Measurements from ENCODE around the gene MKS1. TPM values are rescaled to one million over a fixed set of nuclear protein-coding genes. Genes with fewer than 3 reads are reported as not detected.

MKS1 gene
- total RNA-seq, 2 donors from 2014 or later: 14.1 to 28.7 TPM

DNA sequence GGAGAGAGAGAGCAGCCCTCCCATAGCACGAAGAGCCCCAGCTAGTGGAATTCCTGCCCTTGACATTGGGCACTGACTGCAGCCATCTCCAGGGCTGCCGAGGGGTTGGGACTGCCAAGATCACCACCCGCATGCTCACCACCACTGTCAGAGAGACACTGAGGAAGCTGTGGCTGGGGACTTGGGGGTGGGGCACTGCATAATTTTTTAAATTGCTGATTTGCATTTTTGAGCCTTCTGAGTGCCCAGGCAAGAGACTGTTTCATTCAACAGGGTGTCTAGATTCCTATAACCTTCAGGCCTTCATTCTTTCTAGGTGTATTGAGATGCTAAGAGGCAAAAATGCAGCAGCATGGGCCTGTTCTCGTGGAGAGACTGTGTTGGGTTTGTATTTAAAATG, 35.5 kb downstream of the MKS1 start:
- no peak overlapping the region for H3K27ac ChIP-seq
- DNase-seq (ENCODE audit: low spot score): no peak
- TF ChIP-seq POLR2AphosphoS5 (IDR thresholded peaks at IDR 0.05): no peak
- no peak for TF ChIP-seq POLR2A (IDR thresholded peaks at IDR 0.05)
- TF ChIP-seq, protein P1, sequence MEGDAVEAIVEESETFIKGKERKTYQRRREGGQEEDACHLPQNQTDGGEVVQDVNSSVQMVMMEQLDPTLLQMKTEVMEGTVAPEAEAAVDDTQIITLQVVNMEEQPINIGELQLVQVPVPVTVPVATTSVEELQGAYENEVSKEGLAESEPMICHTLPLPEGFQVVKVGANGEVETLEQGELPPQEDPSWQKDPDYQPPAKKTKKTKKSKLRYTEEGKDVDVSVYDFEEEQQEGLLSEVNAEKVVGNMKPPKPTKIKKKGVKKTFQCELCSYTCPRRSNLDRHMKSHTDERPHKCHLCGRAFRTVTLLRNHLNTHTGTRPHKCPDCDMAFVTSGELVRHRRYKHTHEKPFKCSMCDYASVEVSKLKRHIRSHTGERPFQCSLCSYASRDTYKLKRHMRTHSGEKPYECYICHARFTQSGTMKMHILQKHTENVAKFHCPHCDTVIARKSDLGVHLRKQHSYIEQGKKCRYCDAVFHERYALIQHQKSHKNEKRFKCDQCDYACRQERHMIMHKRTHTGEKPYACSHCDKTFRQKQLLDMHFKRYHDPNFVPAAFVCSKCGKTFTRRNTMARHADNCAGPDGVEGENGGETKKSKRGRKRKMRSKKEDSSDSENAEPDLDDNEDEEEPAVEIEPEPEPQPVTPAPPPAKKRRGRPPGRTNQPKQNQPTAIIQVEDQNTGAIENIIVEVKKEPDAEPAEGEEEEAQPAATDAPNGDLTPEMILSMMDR (IDR thresholded peaks at IDR 0.05): no peak
- intact Hi-C loops (cut with DNase I): no loop called here
- H3K4me3 ChIP-seq: no peak overlapping the region
- 85% methylated on average over 4 of the region's 4 CpGs for WGBS
- H3K36me3 ChIP-seq: no peaks in the 10 kb centered on the region
- H3K27me3 ChIP-seq (replicated peaks; ENCODE audit: insufficient read depth): no peaks in the 10 kb centered on the region
- H3K9me3 ChIP-seq: no peaks in the 10 kb centered on the region
- H3K4me1 ChIP-seq (replicated peaks): no peaks in the 10 kb centered on the region

DNA sequence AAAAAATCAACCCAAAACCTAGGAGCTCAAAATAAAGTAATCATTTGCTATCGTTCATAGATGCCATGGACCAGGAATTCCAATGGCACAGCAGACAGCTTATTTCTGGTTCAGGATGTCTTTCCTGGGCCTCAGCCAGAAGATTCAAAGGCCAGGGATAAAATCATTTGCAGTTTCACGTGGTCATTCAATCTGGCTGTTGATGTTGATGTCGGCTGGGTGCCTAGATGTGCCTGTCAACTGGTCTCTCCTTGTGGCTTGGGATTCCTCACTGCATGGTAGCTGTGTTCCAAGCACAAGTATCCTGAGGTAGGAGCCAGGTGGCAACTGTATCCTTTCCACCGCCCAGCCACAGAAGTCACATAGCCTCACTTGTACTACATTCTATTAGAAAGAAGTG, 37.3 kb downstream of the MKS1 start:
- Histone ChIP-seq H3K27ac (no peak overlapping the region), H3K36me3 (no peaks in the 10 kb centered on the region), H3K9me3 (no peaks in the 10 kb centered on the region), H3K4me3 (no peak overlapping the region), H3K27me3 (replicated peaks; ENCODE audit: insufficient read depth) (no peaks in the 10 kb centered on the region), H3K4me1 (replicated peaks) (no peaks in the 10 kb centered on the region)
- TF ChIP-seq POLR2AphosphoS5 (IDR thresholded peaks at IDR 0.05): no peak
- no peak for TF ChIP-seq POLR2A (IDR thresholded peaks at IDR 0.05)
- TF ChIP-seq, protein P1 (IDR thresholded peaks at IDR 0.05): no peak
- intact Hi-C loops (cut with DNase I): no loop called here
- no peak for DNase-seq (ENCODE audit: low spot score)
- 65% methylated on average over 4 of the region's 4 CpGs for WGBS

DNA sequence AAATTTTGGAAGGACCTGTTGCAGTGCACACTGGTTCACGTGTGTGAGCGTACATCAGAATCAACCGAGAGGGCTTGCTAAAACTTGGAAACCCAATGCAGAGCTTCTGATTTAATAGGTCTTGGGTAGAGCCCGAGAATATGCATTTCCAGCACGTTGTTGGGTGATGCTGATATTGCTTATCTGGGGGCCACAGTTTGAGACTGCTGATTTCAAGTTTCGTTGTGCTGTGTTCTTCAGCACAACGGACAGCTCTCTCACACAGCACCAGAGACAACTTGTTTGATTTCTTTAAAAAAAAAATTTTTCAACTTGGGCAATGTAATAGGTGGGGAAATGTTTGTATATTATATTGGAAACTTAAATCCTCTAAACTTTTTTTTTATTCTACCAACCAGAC, 42.9 kb downstream of the MKS1 start:
- WGBS: 34% methylated on average over 7 of the region's 7 CpGs
- Histone ChIP-seq H3K9me3 (no peaks in the 10 kb centered on the region), H3K27ac (no peak overlapping the region), H3K36me3 (no peaks in the 10 kb centered on the region), H3K4me3 (no peak overlapping the region), H3K27me3 (replicated peaks; ENCODE audit: insufficient read depth) (no peaks in the 10 kb centered on the region), H3K4me1 (replicated peaks) (no peaks in the 10 kb centered on the region)
- no peak for DNase-seq (ENCODE audit: low spot score)
- intact Hi-C loops (cut with DNase I): no loop called here
- TF ChIP-seq, protein P1 (IDR thresholded peaks at IDR 0.05): no peak
- TF ChIP-seq POLR2AphosphoS5 (IDR thresholded peaks at IDR 0.05): no peak
- no peak for TF ChIP-seq POLR2A (IDR thresholded peaks at IDR 0.05)

DNA sequence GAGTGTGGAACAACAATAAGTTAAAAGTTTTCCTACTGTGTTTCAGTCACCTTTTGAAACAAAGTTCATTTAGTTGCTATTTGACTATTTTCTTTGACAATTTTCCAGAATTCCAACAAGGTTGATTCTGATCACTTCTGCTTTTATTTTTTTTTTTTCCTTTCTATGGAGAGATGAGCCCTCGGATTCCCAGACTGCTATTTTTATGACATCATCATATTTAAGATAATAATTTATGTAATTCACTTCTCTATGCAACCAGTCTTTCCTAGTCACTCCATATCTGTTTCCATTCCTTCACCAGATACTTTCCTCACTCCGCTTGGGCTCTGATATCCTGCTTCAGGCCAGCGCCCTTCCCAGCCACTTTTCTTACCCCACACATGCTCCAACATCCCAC, 44.2 kb downstream of the MKS1 start:
- DNase-seq (ENCODE audit: low spot score): no peak
- intact Hi-C loops (cut with DNase I): no loop called here
- 59% methylated on average over 3 of the region's 3 CpGs for WGBS
- TF ChIP-seq, protein P1 (IDR thresholded peaks at IDR 0.05): no peak
- no peak for TF ChIP-seq POLR2AphosphoS5 (IDR thresholded peaks at IDR 0.05)
- no peak for TF ChIP-seq POLR2A (IDR thresholded peaks at IDR 0.05)
- H3K27me3 ChIP-seq (replicated peaks; ENCODE audit: insufficient read depth): no peaks in the 10 kb centered on the region
- H3K4me1 ChIP-seq (replicated peaks): no peaks in the 10 kb centered on the region
- no peaks in the 10 kb centered on the region for H3K9me3 ChIP-seq
- H3K27ac ChIP-seq: no peak overlapping the region
- H3K36me3 ChIP-seq: no peaks in the 10 kb centered on the region
- no peak overlapping the region for H3K4me3 ChIP-seq

DNA sequence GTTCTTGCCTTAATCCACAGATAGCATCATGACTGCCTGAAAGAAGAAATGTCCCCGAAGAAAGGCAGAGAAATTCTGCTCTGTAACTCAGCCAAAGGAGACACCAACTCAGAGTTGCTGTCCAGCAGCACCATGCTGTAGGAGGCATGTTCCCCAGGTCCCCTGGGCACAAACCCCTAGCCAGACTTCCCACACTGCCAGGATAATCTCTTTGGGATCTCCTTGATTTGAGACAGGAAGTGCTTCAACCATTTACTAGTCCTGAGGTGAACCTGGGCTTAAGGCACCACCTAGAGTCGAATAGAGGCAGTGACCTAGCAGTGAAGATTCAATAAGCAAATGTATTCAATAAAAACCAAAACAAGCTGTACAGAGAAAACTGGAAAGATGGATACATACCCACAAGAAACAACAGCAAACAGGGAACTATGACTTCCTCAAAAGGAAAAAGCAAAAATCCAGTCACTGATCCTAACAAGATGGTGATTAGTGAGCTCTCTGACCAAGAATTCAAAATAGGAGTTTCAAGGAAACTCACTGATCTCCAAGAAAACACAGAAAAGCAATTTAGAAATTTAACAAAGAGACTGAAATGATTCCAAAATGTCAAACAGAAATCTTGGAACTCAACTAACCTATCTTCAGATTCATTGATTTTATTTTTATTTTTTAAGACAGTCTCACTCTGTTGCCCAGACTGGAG, 46.5 kb downstream of the MKS1 start:
- intact Hi-C loops (cut with DNase I): no loop called here
- DNase-seq (ENCODE audit: low spot score): no peak

More for the DNA sequence above, 46.5 kb downstream of the MKS1 start:
- Histone ChIP-seq H3K9me3 (no peaks in the 10 kb centered on the region), H3K36me3 (no peaks in the 10 kb centered on the region), H3K27ac (no peak overlapping the region), H3K4me1 (replicated peaks) (no peaks in the 10 kb centered on the region), H3K4me3 (no peak overlapping the region), H3K27me3 (replicated peaks; ENCODE audit: insufficient read depth) (no peaks in the 10 kb centered on the region)
- 46% methylated on average over 2 of the region's 2 CpGs for WGBS
- TF ChIP-seq, protein P1 (IDR thresholded peaks at IDR 0.05): no peak
- TF ChIP-seq POLR2AphosphoS5 (IDR thresholded peaks at IDR 0.05): no peak
- TF ChIP-seq POLR2A (IDR thresholded peaks at IDR 0.05): no peak

Data from prostate gland (tissue), 2 donors.